ENCODE data around the gene LYZ.
A peak's percentile ranks its signal among the peaks of the same experiment; 100 is the strongest.

Gene LYZ

DNA sequence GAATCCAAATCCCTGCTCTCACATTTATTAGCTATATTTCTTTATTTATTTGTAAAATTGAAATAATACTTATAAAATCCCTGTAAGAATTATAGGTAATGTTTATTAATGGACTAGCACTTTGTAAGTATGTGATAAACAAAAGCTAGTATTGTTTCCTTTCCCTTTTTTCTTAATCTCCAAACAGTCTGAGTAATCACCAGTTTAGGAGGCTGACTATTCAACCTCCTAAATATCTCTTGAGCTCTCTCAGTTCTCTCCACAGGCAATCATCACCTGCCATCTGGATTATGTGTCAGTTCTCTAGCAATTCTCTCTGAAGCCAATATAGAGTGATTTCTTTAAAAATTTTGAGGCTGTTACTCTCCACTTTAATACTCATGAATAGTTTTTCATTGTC lies 9.2 kb upstream of the LYZ start:
- DNase-seq (ENCODE audit: low read depth in 2 of 2), result no peak

DNA sequence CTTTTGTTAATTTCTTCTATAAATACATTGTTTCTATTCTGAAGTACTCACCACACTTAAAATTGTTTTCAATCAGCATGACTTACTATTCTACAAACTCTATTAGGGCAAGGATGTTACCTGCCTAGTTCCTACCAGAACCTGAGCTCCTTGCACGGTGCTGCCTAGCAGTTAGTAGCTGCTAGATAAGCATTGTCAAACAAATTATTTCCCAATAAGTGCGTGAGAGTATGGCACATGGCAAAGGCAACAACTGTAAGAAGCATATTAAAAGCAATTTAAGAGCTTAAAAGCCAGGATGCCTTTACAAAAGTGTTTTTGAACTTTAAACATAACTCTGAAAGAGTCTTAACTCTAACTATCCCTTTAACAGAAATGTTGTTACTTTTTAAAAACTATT lies 8.2 kb upstream of the LYZ start:
- no peak for DNase-seq (ENCODE audit: low read depth in 2 of 2)

DNA sequence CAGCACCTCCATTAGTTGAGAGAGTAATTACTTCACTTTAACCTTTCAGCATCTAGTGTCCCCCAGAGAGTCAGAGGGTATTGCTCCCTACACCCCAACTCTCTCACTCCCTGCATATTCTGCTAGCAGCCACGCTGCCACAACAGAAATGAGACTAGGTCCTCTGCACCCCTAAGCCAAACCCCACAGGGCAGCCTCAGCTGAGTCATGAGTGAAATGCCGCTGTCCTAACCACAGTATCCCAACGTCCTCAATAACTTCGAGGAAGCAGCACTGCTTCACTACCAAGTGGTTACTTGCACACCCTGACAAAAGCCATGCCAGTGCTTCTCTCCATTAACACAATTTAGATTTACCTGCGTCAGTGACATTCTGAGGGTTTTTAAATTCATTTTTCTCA lies 6.9 kb upstream of the LYZ start:
- no peak for DNase-seq (ENCODE audit: low read depth in 2 of 2)

DNA sequence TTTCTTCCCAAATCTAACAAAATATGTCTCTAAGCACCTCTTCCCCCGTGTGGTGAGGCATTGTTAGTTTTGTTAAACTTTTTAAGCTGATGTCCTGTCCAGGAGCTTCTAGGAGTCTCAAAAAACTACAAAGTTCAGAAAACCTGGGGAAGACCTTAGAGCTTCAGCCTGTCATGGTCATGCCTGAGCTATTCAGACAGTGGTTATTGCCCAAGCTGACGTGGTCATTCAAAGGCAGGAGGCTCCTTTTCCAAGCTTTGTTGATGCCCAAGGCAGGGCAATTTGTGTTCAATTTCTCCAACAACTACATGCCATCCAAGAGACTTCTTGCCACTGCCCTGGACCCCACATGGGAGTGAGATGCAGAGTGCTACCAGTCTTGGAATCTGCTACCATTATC lies 5.8 kb upstream of the LYZ start:
- no peak for DNase-seq (ENCODE audit: low read depth in 2 of 2)

DNA sequence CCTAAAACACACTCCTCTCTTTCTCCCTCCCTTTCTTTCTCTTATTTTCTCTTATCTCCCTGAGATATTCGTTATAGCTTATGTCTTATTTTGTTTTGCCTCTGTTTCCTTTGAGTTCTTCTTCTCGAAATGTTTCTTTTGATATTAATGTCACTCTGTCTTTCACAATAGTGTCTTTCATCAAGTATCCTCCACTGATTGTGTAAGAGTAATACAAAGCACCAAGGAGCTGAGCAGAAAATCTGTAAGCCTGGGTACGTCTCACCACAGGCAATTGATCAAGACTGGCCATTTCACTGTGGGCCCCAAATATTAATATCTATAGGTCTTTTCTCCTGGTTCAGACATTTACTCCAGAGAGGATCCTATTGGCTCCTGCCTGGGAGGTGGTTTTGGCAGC lies 4.8 kb upstream of the LYZ start:
- DNase-seq (ENCODE audit: low read depth in 2 of 2), result no peak

DNA sequence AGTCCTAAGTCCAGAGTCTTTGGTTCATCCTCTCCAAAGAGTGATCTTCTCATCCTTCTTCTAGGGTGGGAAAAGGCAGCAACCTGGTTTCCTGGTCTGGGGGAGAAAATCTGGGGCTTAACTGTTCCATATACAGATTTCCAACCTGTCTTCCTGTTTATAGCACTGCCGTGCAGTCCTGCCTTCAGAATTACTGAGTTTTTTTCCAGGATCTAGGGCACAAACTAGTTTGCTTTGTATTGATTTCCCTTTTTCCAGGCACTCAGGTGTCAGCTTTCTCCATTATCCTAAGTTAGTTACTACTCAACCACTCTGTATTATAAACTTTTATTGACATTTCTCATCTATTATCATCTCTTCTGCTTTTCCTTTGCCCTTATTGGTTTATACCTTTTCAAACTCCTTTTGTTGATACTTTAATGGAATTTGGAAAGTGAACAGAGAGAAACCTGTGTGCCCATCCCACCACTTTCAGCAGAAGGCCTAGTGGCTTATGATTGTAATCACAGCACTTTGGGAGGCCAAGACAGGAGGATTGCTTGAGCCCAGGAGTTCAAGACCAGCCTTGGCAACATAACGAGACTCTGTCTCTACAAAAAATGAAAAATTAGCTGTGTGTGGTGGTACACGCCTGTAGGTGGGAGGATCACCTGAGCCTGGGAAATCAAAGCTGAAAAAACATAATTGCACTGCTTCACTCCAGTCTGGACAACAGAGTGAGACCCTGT lies 4.1 kb upstream of the LYZ start:
- no peak for DNase-seq (ENCODE audit: low read depth in 2 of 2)

DNA sequence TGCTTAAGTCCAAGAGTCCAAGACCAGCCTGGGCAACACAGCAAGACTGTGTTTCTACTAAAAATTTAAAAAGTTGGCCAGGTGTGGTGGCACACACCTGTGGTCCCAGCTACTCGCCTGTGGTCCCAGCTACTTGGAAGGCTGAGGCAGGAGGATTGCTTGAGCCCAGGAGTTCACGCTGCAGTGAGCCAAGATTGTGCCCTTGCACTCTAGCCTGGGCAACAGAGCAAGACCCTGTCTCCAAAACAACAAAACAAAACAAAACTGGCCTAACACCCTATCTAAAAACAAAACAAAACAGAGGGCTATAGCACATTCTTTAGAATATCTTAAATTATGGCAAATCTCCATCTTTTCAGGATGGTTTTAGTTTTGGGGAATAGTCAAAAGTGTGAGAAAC lies 3.1 kb upstream of the LYZ start:
- no peak for DNase-seq (ENCODE audit: low read depth in 2 of 2)

DNA sequence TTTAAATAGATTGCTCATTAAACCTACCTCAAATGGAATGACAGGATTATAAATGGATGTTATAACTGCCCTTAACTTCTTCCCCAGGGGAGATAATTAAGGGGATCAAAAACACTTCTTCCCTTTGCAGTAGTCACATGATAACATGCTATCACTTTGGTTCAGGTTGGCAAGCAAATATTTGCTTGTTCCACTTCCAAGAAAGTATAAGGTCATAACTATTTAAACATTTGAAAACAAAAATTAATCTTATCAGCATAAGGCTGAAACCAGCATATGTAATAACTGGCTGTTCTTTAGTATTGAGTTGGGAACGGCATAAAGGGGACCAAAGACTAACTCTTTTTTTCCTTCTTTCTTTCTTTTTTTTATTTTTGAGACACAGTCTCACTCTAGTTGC lies 2.4 kb upstream of the LYZ start:
- DNase-seq (ENCODE audit: low read depth in 2 of 2), result no peak

DNA sequence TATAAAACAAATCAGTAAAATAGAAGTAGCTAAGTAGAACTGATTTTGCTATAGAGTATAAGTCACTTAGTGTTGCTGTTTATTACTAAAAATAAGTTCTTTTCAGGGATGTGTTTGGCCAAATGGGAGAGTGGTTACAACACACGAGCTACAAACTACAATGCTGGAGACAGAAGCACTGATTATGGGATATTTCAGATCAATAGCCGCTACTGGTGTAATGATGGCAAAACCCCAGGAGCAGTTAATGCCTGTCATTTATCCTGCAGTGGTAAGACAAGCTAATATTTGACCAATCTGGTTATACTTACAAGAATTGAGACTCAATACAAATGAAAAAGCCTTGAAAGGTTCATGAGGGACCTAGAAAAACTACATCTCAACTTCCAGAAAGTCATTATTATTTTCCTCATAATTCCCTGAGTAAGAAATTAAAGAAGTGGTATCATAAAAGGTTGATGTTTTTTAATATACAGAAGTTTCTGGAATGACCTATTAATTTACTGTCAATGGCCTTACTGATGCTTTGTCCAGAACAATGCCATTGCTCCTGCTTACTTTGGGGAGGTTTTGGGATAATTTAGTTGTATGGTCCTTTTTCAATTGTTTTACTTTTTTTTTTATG lies 1.9 kb downstream of the LYZ start:
- no peak for DNase-seq (ENCODE audit: low read depth in 2 of 2)

DNA sequence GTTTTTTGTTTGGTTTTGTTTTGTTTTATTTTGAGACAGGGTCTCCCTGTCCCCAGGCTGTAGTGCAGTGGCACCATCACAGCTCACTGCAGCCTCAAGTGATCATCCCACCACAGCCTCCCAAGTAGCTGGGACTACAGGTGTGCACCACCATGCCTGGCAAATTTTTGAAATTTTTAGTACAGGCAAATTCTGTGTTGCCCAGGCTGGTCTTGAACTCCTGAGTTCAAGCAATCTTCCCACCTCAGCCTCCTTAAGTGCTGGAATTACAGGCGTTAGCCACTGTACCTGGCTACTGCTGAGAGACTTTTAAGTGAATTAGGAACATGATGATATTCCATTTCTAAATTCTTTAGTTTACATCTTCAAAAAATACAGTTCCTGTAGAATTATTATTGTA lies 2.6 kb downstream of the LYZ start:
- no peak for DNase-seq (ENCODE audit: low read depth in 2 of 2)

DNA sequence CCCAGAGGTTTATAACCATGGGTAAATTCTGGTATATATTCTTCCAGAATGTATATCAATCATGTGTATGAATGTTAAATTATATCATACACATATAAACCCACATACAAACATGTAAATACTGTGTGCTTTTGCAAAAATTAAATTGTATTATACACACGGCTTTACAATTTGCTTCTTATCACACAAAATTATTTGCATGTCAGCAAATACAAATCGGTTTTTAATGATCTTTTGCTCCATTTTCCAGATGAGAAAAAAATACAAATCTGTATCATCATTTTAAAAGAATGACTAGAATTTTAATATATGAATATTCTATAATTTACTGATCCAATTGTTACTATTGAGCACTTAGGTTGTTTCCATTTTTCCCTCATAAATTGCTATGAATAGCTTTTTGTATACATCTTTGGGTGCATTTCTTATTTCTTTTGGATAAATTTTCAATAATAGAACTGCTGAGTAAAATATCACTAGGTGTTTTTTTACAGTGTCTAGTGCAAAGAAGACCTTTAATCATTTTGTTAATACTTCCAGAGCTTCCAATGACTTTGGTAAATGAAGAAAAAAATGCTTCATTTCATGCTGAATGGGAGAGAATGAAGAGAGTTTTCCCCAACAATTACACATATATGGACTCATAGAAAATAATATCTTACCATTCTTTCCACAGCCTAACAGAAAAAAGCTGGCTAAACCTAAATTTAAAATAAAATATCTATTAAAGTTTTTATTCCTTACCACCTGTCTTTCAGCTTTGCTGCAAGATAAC lies 3.5 kb downstream of the LYZ start:
- DNase-seq (ENCODE audit: low read depth in 2 of 2), result no peak

DNA sequence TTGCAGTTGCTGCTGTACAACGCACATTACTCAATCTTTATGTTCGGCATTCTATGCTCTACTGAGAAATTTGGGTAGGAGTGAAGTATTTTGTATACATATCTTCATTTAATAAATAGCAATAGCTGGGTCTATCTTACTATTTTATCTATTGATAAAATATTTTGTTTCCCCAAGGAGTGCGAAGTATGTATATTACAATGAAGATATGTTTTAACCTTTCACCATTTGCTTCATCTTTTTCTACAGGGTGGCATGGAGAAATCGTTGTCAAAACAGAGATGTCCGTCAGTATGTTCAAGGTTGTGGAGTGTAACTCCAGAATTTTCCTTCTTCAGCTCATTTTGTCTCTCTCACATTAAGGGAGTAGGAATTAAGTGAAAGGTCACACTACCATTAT lies 4.7 kb downstream of the LYZ start:
- no peak for DNase-seq (ENCODE audit: low read depth in 2 of 2)

DNA sequence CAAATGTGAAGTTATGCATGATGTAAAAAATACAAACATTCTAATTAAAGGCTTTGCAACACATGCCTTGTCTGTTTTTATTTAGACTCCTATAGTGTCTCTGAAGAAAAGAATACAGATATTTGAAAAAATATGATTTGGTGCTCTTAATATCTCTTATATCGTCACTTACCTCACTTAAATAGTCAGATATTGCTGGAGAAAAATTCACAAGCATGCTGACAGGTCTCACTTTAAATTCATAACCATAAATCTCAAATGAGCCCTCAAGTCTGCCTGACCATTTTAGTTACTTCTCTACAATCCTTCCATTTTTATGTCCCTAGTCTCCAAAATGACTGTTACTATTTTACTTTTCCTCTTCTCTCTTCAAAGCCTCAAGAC lies 6.0 kb downstream of the LYZ start:
- DNase-seq (ENCODE audit: low read depth in 2 of 2), result no peak

DNA sequence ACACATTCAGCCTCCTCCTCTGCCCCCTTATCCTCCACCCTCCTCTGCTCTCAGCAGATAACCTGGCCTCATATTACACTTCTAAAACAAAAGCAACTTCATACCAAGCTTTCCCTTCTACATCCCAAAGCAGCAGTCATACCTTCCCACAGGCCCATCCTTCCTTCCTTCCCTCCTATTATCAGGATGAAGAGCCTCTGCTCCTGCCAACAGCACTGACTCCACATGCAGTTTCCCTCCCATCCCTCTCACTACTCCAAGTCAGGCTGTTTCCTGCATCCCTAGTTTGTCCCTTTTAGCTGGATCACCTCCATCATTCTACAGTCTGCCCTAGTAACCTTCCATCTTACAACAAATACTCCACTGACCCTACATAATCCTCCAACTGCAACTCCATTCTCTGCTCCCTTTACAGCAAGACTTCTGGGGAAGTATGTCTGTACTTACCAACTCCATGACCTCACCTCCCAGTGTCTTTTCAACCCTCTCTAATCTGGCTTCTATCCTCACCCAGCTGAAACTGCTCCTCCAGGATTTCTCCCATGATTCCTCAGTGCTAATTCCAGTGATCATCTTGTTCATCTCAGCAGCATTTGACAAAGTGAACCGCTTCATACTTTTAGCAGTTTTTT lies 6.5 kb downstream of the LYZ start:
- DNase-seq (ENCODE audit: low read depth in 2 of 2), result no peak

DNA sequence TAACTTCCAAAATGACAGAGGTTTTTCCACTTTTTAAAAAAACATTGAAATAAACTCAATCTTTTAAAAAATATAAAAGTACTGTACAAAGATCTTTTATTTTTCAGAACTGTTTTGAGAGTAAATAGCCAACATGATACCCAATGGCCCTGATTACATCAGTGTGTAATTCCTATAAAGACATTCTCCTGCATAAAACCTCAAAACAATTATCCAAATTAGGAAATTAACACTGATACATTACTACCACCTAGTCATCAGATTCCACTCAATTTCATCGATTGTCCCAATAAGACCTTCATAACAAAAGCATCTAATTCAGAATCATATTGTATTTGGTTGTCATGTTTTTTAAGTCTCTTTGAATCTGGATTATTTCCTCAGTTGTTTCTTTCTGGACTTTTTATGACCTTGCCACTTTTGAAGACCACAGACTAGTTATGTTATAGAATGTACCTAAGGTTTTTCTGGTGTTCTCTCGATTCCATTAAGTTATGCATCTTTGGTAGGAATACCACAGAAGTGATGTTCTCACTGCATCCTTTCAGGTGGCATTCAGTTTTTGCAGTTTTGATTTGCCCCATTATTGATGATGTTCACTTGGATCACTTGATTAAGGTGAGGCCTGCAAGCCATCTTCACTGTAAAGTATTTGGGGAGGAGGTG lies 7.3 kb downstream of the LYZ start:
- DNase-seq (ENCODE audit: low read depth in 2 of 2), result no peak

DNA sequence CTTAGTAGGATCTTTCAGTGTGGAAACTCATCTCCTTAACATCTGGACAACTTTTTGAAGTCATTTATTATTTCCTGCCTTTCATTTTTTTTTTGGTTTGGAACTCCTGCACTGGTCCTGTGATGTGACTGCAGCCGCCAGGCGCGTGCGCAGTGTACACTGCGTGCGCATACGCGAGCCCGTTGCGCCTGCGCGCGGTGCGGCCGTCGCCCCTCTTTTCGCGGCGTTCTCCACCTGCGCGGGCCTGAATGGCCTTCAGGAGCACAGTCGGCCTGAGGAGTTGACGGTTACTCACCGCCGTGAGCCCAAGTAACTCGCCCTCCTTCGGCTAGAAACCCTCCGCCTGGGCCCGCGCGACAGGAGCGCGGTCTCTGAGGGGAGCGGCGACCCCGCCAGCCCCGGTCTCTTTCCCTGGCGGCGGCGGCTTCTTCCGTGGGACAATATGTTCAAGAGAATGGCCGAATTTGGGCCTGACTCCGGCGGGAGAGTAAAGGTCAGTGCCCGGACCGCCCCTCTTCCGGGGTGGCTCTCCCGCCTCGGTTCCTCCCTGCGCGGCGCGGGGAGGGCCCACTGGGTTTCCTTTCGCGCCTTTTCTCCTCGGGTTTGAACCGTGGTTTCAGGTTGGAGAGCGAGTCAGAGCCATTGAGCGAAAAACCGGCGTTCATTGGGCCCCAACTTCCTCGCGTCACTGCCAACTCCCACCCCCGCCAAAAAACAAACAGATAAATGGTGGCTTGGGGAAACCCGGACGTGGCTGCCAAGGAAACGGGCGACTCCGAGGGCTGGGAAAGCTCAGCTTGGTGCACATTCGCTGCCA lies 11.6 kb downstream of the LYZ start, which contains the start of gene YEATS4:
YEATS4 (plus strand) TSS at position 213 of the 817 bp plus-strand sequence; CDS start at position 443, 230 bp downstream.
- peak; percentile 50 to 57 for DNase-seq (ENCODE audit: low read depth in 2 of 2)

DNA sequence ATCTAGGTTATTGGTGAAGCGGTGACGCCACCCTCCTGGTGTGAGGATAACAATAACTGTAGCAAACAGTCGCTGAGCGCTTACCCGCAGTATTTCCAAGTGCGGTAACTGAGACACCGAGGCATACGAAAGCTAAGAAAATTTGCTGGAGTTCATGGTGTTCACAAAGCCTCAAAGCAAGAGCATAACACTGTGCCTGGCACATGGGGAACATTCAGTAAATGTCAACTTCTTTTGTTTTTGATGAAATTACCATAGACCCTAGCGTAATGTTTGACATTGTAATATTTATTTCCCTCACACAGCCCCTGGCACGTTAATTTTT lies 12.1 kb downstream of the LYZ start:
- DNase-seq (ENCODE audit: low read depth in 2 of 2), result no peak

DNA sequence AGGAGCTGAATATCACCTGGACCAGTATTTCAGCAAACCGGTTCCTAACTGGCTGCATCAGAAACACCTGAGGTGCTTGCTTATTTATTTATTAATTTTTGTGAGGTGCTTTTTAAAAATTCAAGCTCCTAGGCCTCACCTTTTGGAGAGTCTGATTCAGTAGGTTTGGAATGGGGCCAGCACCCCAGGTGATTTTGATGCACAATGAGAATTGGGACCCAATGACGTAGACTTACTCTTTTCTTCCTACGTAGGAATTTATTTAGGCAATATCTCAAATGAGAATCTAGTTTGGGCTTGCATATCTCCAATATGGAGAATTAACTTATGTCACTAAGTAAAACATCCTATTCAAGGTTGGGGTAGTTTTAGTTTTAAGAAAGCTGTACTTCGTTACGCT lies 18.6 kb downstream of the LYZ start:
- no peak for DNase-seq (ENCODE audit: low read depth in 2 of 2)

DNA sequence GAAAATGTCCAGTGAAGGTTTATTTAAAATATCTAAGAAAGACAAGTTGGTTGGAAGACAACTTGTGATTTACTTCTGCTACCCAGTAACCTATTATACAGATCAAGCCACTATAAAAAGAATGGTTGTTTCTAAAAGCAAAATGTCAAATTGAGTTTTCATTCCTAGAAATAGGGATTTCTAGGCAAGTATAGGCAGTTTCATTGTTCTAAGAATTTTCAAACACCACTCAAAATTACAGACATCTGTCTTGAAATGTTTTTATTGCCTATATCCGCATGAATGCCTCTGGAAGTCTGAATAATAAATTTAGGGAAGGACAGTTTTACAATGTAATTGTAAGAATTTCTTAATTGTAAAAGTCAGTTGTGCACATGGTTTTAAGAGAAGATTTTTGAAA lies 20.0 kb downstream of the LYZ start:
- DNase-seq (ENCODE audit: low read depth in 2 of 2), result no peak

DNA sequence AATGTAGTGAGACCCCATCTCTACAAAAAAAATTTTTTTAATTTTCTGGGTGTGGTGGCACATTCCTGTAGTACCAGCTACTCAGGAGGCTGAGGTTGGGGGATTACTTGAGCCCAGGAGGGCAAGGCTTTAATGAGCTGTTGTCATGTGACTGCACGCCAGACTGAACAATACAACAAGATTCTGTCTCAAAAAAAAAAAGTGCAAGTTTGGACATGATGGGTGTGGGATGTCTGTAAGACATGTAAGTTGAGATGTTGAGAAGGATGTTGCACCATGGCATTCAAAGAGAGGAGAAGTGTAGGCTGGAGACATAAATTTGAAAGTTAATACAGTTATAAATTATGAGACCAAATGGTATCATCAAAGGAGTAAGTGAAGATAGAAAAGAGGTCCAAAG lies 34.9 kb downstream of the LYZ start:
- DNase-seq (ENCODE audit: low read depth in 2 of 2), result no peak

DNA sequence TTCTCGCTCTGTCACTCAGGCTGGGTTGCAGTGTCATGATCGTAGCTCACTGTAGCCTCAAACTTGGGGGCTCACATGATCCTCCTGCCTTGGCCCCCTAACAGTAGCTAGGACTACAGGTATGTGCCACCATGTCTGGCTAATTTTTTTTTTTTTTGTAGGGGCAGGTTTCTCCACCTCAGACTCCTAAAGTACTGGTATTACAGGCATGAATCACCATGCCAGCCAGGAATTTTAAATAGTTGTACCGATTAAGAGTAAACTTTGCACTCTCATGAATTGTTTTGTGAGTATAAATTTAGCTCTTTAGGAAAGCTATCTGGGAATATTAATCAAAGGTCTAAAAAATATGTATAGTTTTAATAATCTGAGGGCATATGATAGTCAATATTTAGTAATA lies 36.9 kb downstream of the LYZ start:
- no peak for DNase-seq (ENCODE audit: low read depth in 2 of 2)

All from fibroblast of skin of left biceps (primary cell).